Measurements from ENCODE around the gene ARHGEF37.
"Not testable (repeated sequence)": the region's sequence is repeated elsewhere in the genome, so short reads cannot be mapped to it uniquely, and the experiment has no call there.

Gene ARHGEF37

GRCh38 chr5:149564542-149565140 lies 16.7 kb upstream of the ARHGEF37 start:
- DNase-seq: peak; percentile 62 to 82

GRCh38 chr5:149567226-149567625 lies 14.1 kb upstream of the ARHGEF37 start:
- no peak for DNase-seq

- DNase-seq: no peak
These were observed 9.1 kb upstream of the ARHGEF37 start for GRCh38 chr5:149572170-149572569.

- no peak for DNase-seq
These were observed 8.6 kb upstream of the ARHGEF37 start for GRCh38 chr5:149572576-149573231.

GRCh38 chr5:149575131-149575530 lies 6.2 kb upstream of the ARHGEF37 start:
- DNase-seq: no peak

GRCh38 chr5:149576021-149576420 lies 5.3 kb upstream of the ARHGEF37 start:
- no peak for DNase-seq

- no peak for DNase-seq
These were observed 2.4 kb upstream of the ARHGEF37 start for GRCh38 chr5:149578896-149579295.

GRCh38 chr5:149580808-149581191 lies 498 bp upstream of the ARHGEF37 start:
- no peak for DNase-seq

- no peak for DNase-seq
These were observed 852 bp downstream of the ARHGEF37 start for GRCh38 chr5:149581931-149582768.

- DNase-seq: no peak
These were observed 2.1 kb downstream of the ARHGEF37 start for GRCh38 chr5:149583394-149583793.

- no peak for DNase-seq
These were observed 2.8 kb downstream of the ARHGEF37 start for GRCh38 chr5:149584121-149584520.

- peak in 1 of 2 donors; percentile 9 for DNase-seq
These were observed 4.6 kb downstream of the ARHGEF37 start for GRCh38 chr5:149585910-149586309.

- no peak for DNase-seq
These were observed 5.5 kb downstream of the ARHGEF37 start for GRCh38 chr5:149586708-149587318.

- peak; percentile 51 to 62 for DNase-seq
These were observed 7.6 kb downstream of the ARHGEF37 start for GRCh38 chr5:149588936-149589335.

GRCh38 chr5:149593370-149593769 lies 12.1 kb downstream of the ARHGEF37 start:
- DNase-seq: no peak

- no peak for DNase-seq
These were observed 13.1 kb downstream of the ARHGEF37 start for GRCh38 chr5:149594206-149594895.

- not testable (repeated sequence) for DNase-seq
These were observed 13.8 kb downstream of the ARHGEF37 start for GRCh38 chr5:149595105-149595504.

GRCh38 chr5:149596712-149597111 lies 15.4 kb downstream of the ARHGEF37 start:
- no peak for DNase-seq

GRCh38 chr5:149597618-149598017 lies 16.3 kb downstream of the ARHGEF37 start:
- no peak for DNase-seq

GRCh38 chr5:149598234-149598633 lies 16.9 kb downstream of the ARHGEF37 start:
- DNase-seq: not testable (repeated sequence)

- no peak for DNase-seq
These were observed 17.7 kb downstream of the ARHGEF37 start for GRCh38 chr5:149598966-149599365.

- DNase-seq: no peak
These were observed 18.1 kb downstream of the ARHGEF37 start for GRCh38 chr5:149599375-149599774.

GRCh38 chr5:149600932-149601331 lies 19.6 kb downstream of the ARHGEF37 start:
- no peak for DNase-seq
